A549 (cell line): ENCODE data around the gene TEX29. TPM values are rescaled to one million over a fixed set of nuclear protein-coding genes. Genes with fewer than 3 reads are reported as not detected.

Experiments used
- ATAC-seq, 2 experiments: fragments of 200-7000 bp in 1 of 2; fragments of >200 bp in 1 of 2; cut with Nextera tagmentation in 1 of 2; cut with Tn5 transposase in 1 of 2; 3 replicates each; pipeline versions ENCODE4 v1.8.0 to v1.9.1; 2018 to 2020; ENCODE audit warnings: mild to moderate bottlenecking in 1 of 2, moderate library complexity in 1 of 2
- CTCF ChIA-PET: fragments of 300-600 bp; sonication (Branson Sonifier 250); formaldehyde crosslinking; extraction: SDS; loops from one replicate; lab custom pipeline; 2021; ENCODE audit warnings: antibody characterized with exemption, inconsistent platforms; lab: Yijun Ruan, JAX
- POLR2A ChIA-PET: fragments of 350-600 bp; formaldehyde crosslinking; extraction: SDS; loops from one replicate; lab custom pipeline; 2021; ENCODE audit warnings: antibody characterized with exemption, inconsistent platforms; lab: Yijun Ruan, JAX
- DNase-seq, 2 experiments: peaks; one replicate each; pipeline versions ENCODE4 v3.0.0 to v3.0.0-alpha.2; 2011 to 2016; ENCODE audit warnings: low read depth in 1 of 2, low spot score in 1 of 2
- FAIRE-seq: peaks from 2 replicates; lab custom pipeline; 2011; peaks lifted over from hg19 to GRCh38; lab: Jason Lieb, UNC
- H3K27ac ChIP-seq, 2 experiments: fragments of >200 bp; sonication (Bioruptor Twin); formaldehyde crosslinking; 3 replicates each; pipeline ENCODE4 v1.5.1; 2016 to 2017
- H3K4me1 ChIP-seq: fragments of >200 bp; sonication (Bioruptor Twin); formaldehyde crosslinking; 3 replicates; pipeline ENCODE4 v1.6.1; 2016
- H3K4me2 ChIP-seq: fragments of >200 bp; sonication (Bioruptor Twin); formaldehyde crosslinking; 3 replicates; pipeline ENCODE4 v1.6.1; 2016
- H3K4me3 ChIP-seq: fragments of >200 bp; sonication (Bioruptor Twin); formaldehyde crosslinking; 3 replicates; pipeline ENCODE4 v1.5.1; 2016
- H3K9me3 ChIP-seq: fragments of >200 bp; sonication (Bioruptor Twin); formaldehyde crosslinking; 3 replicates; pipeline ENCODE4 v1.6.1; 2016
- CHD2 ChIP-seq: fragments of 150-350 bp; IDR thresholded peaks from 2 replicates; pipeline ENCODE4 v1.6.1; 2014; ENCODE audit warnings: low read length; ENCODE audit not compliant: partially characterized antibody
- CTCF ChIP-seq: fragments of >200 bp; sonication (Bioruptor Twin); formaldehyde crosslinking; IDR thresholded peaks from 3 replicates; pipeline ENCODE4 v1.5.1; 2016
- EHF ChIP-seq: fragments of 250-450 bp; sonication (Bioruptor Pico); IDR thresholded peaks from 2 replicates; pipeline ENCODE4 v1.5.0; 2020; ENCODE audit warnings: mild to moderate bottlenecking
- ESRRA ChIP-seq: fragments of 150-350 bp; IDR thresholded peaks from 2 replicates; pipeline ENCODE4 v1.6.1; 2014; ENCODE audit warnings: mild to moderate bottlenecking, low read length, borderline replicate concordance
- FOXS1 ChIP-seq: fragments of 250-450 bp; sonication (Bioruptor Pico); IDR thresholded peaks from 2 replicates; pipeline ENCODE4 v1.5.0; 2020; ENCODE audit warnings: mild to moderate bottlenecking, moderate library complexity
- JUN ChIP-seq, 2 experiments: fragments of >200 bp; sonication (Bioruptor Twin); formaldehyde crosslinking; IDR thresholded peaks; 2 replicates in 1 of 2; 3 replicates in 1 of 2; pipeline ENCODE4 v1.6.1; 2016 to 2017
- PBX3 ChIP-seq: IDR thresholded peaks from 2 replicates; pipeline ENCODE4 v1.6.1; 2012
- POLR2A ChIP-seq: IDR thresholded peaks from 2 replicates; pipeline ENCODE4 v1.6.1; 2012; ENCODE audit warnings: mild to moderate bottlenecking, low read length
- RARB ChIP-seq: fragments of 250-450 bp; sonication (Bioruptor Pico); IDR thresholded peaks from 2 replicates; pipeline ENCODE4 v1.8.0; 2021; ENCODE audit warnings: mild to moderate bottlenecking, moderate library complexity
- WGBS: methylation state at CpG from one replicate; pipeline ENCODE4 v1.1.6; 2017; ENCODE audit errors: missing lambda C conversion rate; 5-methylcytosine and 5-hydroxymethylcytosine counted together
- polyA plus RNA-seq, 4 experiments: library from polyadenylated mRNA; depleted of rRNA in 3 of 4; stranded (reverse); fragments of >200 nt; fragmentation: RNase III in 1 of 4; extraction: RNeasy Plus Mini Kit Qiagen cat#74134 plus additional on column Dnase treatment in 1 of 4; gene quantifications; 2 replicates in 3 of 4; 3 replicates in 1 of 4; pipeline ENCODE4 v1.2.3, GENCODE V29; 2011 to 2017
- TF ChIP-seq, protein P1 (sequence below): fragments of >200 bp; sonication (Bioruptor Twin); formaldehyde crosslinking; IDR thresholded peaks from 2 replicates; pipeline ENCODE4 v1.6.1; 2016
- TF ChIP-seq, protein P2 (sequence below): fragments of 200-600 bp; sonication (generic); IDR thresholded peaks from 2 replicates; pipeline ENCODE4 v1.6.1; 2016; ENCODE audit warnings: antibody characterized with exemption, mild to moderate bottlenecking, moderate library complexity
- TF ChIP-seq, protein P3 (sequence below): fragments of 250-450 bp; sonication (Bioruptor Pico); IDR thresholded peaks from 2 replicates; pipeline ENCODE4 v1.5.0; 2021; ENCODE audit warnings: mild to moderate bottlenecking, moderate library complexity, borderline replicate concordance
- TF ChIP-seq, protein P4 (sequence below): fragments of 150-350 bp; IDR thresholded peaks from 2 replicates; pipeline ENCODE4 v1.6.1; 2014; ENCODE audit warnings: low read depth, mild to moderate bottlenecking, low read length

Gene TEX29
- polyA plus RNA-seq, 2 of the 4 experiments (the other 2 are of a cell fraction), result 0.13 to 0.35 TPM

DNA sequence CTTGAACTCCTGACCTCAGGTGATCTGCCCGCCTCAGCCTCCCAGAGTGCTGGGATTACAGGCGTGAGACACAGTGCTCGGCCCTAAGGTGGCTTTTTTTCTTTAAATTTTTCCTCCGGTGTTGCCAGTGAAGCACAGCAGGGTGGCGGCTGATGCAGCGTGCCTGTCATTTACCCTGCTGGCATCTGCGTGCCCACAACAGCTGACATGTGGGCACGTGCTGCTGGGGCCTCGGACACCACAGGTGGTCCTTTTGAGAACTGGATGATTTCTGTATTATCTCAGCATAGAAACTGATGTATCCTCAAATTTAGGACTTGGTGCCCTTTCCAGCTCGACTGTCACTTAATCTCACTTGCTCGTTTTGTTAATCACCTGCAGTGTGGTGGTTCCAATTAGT is 31.2 kb upstream of the TEX29 start:
- TF ChIP-seq CHD2 (no peak), FOXS1 (no peak), PBX3 (no peak), JUN (IDR thresholded peaks at IDR 0.05) (no peak), RARB (CRISPR knock-in tag) (no peak), ESRRA (no peak), POLR2A (no peak)
- TF ChIP-seq, protein P1, sequence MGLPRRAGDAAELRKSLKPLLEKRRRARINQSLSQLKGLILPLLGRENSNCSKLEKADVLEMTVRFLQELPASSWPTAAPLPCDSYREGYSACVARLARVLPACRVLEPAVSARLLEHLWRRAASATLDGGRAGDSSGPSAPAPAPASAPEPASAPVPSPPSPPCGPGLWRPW, result no peak
- TF ChIP-seq, protein P2, sequence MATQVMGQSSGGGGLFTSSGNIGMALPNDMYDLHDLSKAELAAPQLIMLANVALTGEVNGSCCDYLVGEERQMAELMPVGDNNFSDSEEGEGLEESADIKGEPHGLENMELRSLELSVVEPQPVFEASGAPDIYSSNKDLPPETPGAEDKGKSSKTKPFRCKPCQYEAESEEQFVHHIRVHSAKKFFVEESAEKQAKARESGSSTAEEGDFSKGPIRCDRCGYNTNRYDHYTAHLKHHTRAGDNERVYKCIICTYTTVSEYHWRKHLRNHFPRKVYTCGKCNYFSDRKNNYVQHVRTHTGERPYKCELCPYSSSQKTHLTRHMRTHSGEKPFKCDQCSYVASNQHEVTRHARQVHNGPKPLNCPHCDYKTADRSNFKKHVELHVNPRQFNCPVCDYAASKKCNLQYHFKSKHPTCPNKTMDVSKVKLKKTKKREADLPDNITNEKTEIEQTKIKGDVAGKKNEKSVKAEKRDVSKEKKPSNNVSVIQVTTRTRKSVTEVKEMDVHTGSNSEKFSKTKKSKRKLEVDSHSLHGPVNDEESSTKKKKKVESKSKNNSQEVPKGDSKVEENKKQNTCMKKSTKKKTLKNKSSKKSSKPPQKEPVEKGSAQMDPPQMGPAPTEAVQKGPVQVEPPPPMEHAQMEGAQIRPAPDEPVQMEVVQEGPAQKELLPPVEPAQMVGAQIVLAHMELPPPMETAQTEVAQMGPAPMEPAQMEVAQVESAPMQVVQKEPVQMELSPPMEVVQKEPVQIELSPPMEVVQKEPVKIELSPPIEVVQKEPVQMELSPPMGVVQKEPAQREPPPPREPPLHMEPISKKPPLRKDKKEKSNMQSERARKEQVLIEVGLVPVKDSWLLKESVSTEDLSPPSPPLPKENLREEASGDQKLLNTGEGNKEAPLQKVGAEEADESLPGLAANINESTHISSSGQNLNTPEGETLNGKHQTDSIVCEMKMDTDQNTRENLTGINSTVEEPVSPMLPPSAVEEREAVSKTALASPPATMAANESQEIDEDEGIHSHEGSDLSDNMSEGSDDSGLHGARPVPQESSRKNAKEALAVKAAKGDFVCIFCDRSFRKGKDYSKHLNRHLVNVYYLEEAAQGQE, result no peak
- POLR2A ChIA-PET, result no interaction called here
- H3K27ac ChIP-seq, result no peak overlapping the region
- H3K4me1 ChIP-seq, result no peaks in the 10 kb centered on the region
- H3K4me2 ChIP-seq, result no peak overlapping the region
- DNase-seq, result no peak
- FAIRE-seq, result no peak
- no peak for ATAC-seq
- CTCF ChIA-PET, result no interaction called here
- 87% methylated on average over 11 of the region's 11 CpGs for WGBS
- no peaks in the 10 kb centered on the region for H3K9me3 ChIP-seq
- H3K4me3 ChIP-seq, result no peak overlapping the region

DNA sequence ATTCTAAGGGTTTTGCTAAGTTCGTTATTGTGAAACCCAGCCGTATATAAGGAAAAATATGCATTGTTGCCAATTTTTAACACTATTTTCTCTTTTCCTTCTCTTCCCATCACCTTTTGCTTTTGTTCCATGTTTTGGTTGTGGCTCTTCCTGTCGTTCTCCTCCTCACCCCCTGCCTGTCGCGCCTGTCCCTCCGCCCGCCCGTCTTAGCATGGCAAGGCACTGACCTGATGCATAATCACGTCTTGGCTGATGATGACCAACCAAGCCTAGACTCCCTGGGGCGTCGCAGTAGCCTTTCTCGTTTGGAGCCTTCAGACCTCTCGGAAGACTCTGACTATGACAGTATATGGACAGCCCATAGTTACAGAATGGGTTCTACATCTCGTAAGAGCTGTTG is 28.5 kb upstream of the TEX29 start:
- FAIRE-seq, result no peak
- H3K9me3 ChIP-seq, result no peaks in the 10 kb centered on the region
- WGBS, result 88% methylated on average over 14 of the region's 14 CpGs
- no peak for ATAC-seq
- no peak overlapping the region for H3K4me2 ChIP-seq
- CTCF ChIA-PET, result no interaction called here
- H3K4me1 ChIP-seq, result no peaks in the 10 kb centered on the region
- no peak overlapping the region for H3K4me3 ChIP-seq
- POLR2A ChIA-PET, result no interaction called here
- no peak overlapping the region for H3K27ac ChIP-seq
- no peak for DNase-seq
- TF ChIP-seq CTCF (no peak), EHF (CRISPR knock-in tag) (no peak)
- TF ChIP-seq, protein P3, sequence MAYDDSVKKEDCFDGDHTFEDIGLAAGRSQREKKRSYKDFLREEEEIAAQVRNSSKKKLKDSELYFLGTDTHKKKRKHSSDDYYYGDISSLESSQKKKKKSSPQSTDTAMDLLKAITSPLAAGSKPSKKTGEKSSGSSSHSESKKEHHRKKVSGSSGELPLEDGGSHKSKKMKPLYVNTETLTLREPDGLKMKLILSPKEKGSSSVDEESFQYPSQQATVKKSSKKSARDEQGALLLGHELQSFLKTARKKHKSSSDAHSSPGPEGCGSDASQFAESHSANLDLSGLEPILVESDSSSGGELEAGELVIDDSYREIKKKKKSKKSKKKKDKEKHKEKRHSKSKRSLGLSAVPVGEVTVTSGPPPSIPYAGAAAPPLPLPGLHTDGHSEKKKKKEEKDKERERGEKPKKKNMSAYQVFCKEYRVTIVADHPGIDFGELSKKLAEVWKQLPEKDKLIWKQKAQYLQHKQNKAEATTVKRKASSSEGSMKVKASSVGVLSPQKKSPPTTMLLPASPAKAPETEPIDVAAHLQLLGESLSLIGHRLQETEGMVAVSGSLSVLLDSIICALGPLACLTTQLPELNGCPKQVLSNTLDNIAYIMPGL, result no peak
- TF ChIP-seq, protein P4, sequence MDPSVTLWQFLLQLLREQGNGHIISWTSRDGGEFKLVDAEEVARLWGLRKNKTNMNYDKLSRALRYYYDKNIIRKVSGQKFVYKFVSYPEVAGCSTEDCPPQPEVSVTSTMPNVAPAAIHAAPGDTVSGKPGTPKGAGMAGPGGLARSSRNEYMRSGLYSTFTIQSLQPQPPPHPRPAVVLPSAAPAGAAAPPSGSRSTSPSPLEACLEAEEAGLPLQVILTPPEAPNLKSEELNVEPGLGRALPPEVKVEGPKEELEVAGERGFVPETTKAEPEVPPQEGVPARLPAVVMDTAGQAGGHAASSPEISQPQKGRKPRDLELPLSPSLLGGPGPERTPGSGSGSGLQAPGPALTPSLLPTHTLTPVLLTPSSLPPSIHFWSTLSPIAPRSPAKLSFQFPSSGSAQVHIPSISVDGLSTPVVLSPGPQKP, result no peak
